ENCODE data around the gene ZNF774.

ZNF774 gene

DNA sequence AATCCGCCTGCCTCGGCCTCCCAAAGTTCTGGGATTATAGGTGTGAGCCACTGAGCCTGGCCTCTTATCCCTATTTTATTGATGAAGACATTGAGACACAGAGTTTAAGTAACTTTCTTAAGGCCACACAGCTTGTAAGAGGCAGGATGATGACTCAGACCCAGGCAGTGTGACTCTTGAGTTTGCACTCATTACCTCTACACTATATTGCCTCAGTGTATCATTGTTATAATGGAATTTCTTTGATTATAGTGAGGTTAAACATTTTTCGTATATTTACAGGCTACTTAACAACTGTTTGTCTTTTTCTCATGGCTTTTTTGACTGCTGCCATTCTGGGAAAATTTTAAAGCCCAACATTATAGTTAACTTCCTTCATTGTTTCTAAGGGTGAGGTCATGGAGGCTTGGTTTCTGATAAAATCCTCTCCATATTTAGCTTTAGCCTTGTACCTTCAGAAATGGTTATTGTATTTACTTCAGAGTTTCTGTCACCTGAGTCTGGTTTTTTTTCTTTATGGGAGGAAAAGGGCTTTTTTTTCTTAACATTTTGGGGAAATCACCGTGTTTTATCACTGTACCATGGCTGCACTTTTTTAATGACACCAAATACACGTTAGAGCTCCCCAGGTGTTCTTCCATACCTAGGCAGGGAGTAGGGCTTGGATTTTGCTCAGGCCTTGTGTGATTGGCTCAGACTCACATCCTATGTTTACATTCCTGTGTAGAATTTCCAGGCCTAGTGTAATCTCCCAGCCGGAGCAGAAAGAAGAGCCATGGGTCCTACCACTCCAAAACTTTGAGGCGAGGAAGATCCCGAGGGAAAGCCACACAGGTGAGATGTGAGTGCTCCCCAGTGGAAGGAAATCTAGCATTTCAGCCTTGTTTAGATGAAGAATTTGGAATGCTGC lies 6.3 kb downstream of the ZNF774 start:
- TF ChIP-seq, protein P1, sequence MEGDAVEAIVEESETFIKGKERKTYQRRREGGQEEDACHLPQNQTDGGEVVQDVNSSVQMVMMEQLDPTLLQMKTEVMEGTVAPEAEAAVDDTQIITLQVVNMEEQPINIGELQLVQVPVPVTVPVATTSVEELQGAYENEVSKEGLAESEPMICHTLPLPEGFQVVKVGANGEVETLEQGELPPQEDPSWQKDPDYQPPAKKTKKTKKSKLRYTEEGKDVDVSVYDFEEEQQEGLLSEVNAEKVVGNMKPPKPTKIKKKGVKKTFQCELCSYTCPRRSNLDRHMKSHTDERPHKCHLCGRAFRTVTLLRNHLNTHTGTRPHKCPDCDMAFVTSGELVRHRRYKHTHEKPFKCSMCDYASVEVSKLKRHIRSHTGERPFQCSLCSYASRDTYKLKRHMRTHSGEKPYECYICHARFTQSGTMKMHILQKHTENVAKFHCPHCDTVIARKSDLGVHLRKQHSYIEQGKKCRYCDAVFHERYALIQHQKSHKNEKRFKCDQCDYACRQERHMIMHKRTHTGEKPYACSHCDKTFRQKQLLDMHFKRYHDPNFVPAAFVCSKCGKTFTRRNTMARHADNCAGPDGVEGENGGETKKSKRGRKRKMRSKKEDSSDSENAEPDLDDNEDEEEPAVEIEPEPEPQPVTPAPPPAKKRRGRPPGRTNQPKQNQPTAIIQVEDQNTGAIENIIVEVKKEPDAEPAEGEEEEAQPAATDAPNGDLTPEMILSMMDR (IDR thresholded peaks at IDR 0.05) = no peak
- Histone ChIP-seq H3K27ac (no peak overlapping the region), H3K4me1 (no peaks in the 10 kb centered on the region), H3K4me2 (ENCODE audit: low read length) (no peak overlapping the region), H3K9me3 (ENCODE audit: control insufficient read depth, low read length) (no peaks in the 10 kb centered on the region), H2AFZ (no peak overlapping the region), H3K36me3 (ENCODE audit: control insufficient read depth, insufficient read depth, low read length) (no peaks in the 10 kb centered on the region), H3K27me3 (ENCODE audit: control insufficient read depth, insufficient read depth, low read length) (no peaks in the 10 kb centered on the region), H3K79me2 (no peaks in the 10 kb centered on the region), H3K4me3 (ENCODE audit: low read depth, low read length) (no peak overlapping the region), H3K9ac (no peak overlapping the region)

DNA sequence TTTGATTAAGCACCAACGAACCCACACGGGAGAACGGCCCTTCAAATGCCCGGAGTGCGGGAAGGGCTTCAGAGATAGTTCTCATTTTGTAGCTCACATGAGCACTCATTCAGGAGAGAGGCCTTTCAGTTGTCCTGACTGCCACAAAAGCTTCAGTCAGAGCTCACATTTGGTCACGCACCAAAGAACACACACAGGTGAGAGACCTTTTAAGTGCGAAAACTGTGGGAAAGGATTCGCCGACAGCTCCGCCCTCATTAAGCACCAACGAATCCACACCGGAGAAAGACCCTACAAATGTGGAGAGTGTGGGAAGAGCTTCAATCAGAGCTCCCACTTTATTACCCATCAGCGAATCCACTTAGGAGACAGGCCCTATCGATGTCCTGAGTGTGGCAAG lies 8.7 kb downstream of the ZNF774 start:
- Histone ChIP-seq H3K27me3 (ENCODE audit: control insufficient read depth, insufficient read depth, low read length) (no peaks in the 10 kb centered on the region), H3K36me3 (ENCODE audit: control insufficient read depth, insufficient read depth, low read length) (no peaks in the 10 kb centered on the region), H3K9me3 (ENCODE audit: control insufficient read depth, low read length) (no peaks in the 10 kb centered on the region), H3K4me2 (ENCODE audit: low read length) (no peak overlapping the region), H3K4me1 (peaks cover 4% of the 10 kb centered on the region), H3K79me2 (no peaks in the 10 kb centered on the region), H3K4me3 (ENCODE audit: low read depth, low read length) (no peak overlapping the region), H3K27ac (no peak overlapping the region), H3K9ac (no peak overlapping the region), H2AFZ (no peak overlapping the region)
- TF ChIP-seq, protein P1 (IDR thresholded peaks at IDR 0.05) = no peak

DNA sequence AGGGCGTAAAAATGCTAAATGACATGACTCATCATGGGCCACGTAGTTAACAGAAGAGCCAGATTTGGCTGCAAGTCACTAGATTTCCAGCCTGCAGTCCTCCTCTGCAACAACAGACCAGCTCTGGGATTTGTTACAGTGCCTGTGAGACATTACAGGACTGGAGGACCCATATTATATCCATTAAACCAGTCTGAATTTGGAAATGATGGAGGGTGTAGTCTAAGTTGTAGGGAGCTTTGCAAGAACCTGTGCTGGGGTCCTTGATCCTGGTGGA lies 10.8 kb downstream of the ZNF774 start:
- H2AFZ ChIP-seq = no peak overlapping the region
- no peak overlapping the region for H3K4me3 ChIP-seq (ENCODE audit: low read depth, low read length)
- no peaks in the 10 kb centered on the region for H3K79me2 ChIP-seq
- H3K9ac ChIP-seq = no peak overlapping the region
- no peaks in the 10 kb centered on the region for H3K36me3 ChIP-seq (ENCODE audit: control insufficient read depth, insufficient read depth, low read length)
- no peak overlapping the region for H3K27ac ChIP-seq
- H3K27me3 ChIP-seq (ENCODE audit: control insufficient read depth, insufficient read depth, low read length) = no peaks in the 10 kb centered on the region
- H3K9me3 ChIP-seq (ENCODE audit: control insufficient read depth, low read length) = no peaks in the 10 kb centered on the region
- H3K4me2 ChIP-seq (ENCODE audit: low read length) = no peak overlapping the region
- H3K4me1 ChIP-seq = peaks cover 4% of the 10 kb centered on the region
- TF ChIP-seq, protein P1 (IDR thresholded peaks at IDR 0.05) = no peak

DNA sequence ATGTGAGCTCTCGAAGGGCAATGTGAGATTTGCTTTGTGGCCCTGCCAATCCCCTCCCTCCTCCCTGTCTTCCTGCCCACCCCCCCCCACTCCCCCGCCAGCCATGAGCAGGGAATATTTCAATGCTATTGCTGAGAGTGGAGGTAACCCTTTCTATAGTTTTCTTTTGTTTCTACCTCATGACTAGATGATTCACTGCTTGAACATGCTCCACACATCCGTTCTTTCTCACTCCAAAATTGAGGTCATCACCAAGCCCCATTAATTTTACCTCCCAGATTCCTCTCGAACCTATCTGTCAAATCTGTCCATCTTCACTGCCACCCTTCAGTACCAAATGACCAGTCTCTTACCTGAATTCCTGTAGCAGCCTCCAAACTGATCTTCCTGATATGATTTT lies 12.2 kb downstream of the ZNF774 start:
- Histone ChIP-seq H3K4me3 (ENCODE audit: low read depth, low read length) (no peak overlapping the region), H3K9me3 (ENCODE audit: control insufficient read depth, low read length) (no peaks in the 10 kb centered on the region), H3K9ac (no peak overlapping the region), H3K27ac (no peak overlapping the region), H3K79me2 (no peaks in the 10 kb centered on the region), H3K4me2 (ENCODE audit: low read length) (no peak overlapping the region), H2AFZ (no peak overlapping the region), H3K4me1 (peaks cover 4% of the 10 kb centered on the region), H3K27me3 (ENCODE audit: control insufficient read depth, insufficient read depth, low read length) (no peaks in the 10 kb centered on the region), H3K36me3 (ENCODE audit: control insufficient read depth, insufficient read depth, low read length) (no peaks in the 10 kb centered on the region)
- TF ChIP-seq, protein P1 (IDR thresholded peaks at IDR 0.05) = no peak

Data from parathyroid adenoma (tissue), 2 donors.